H9 (cell line): ENCODE measurements around the gene HERC3. TPM values are rescaled to one million over a fixed set of nuclear protein-coding genes. Genes with fewer than 3 reads are reported as not detected.

ENCODE experiments used
- DNase-seq: peaks from one replicate; pipeline ENCODE4 v3.0.0-alpha.2; 2017
- H2AFZ ChIP-seq: one replicate; pipeline ENCODE4 v1.6.1; 2013; ENCODE audit warnings: mild to moderate bottlenecking, low read length, control low read depth, moderate library complexity
- H2AK5ac ChIP-seq: 2 replicates; pipeline ENCODE4 v1.6.1; 2013; ENCODE audit warnings: low read length, control low read depth, mixed read lengths; ENCODE audit not compliant: insufficient read length
- H2BK120ac ChIP-seq: one replicate; pipeline ENCODE4 v1.6.1; 2013; ENCODE audit warnings: low read depth, mild to moderate bottlenecking, low read length, control low read depth, inconsistent platforms; ENCODE audit not compliant: poor library complexity, severe bottlenecking
- H2BK12ac ChIP-seq: 2 replicates; pipeline ENCODE4 v1.6.1; 2013; ENCODE audit warnings: low read length, control low read depth, mixed read lengths, low read depth; ENCODE audit not compliant: insufficient read length
- H2BK15ac ChIP-seq: 2 replicates; pipeline ENCODE4 v1.6.1; 2013; ENCODE audit warnings: low read depth, low read length, control low read depth
- H2BK20ac ChIP-seq: one replicate; pipeline ENCODE4 v1.6.1; 2013; ENCODE audit warnings: low read depth, mild to moderate bottlenecking, low read length, control low read depth, inconsistent platforms; ENCODE audit not compliant: poor library complexity, severe bottlenecking
- H2BK5ac ChIP-seq: 2 replicates; pipeline ENCODE4 v1.6.1; 2013; ENCODE audit warnings: low read length, control low read depth, mixed read lengths; ENCODE audit not compliant: insufficient read length
- H3K14ac ChIP-seq: 2 replicates; pipeline ENCODE4 v1.6.1; 2013; ENCODE audit warnings: low read length, control low read depth; ENCODE audit not compliant: insufficient read depth
- H3K18ac ChIP-seq: 2 replicates; pipeline ENCODE4 v1.6.1; 2013; ENCODE audit warnings: low read depth, mild to moderate bottlenecking, mixed read lengths, low read length, control low read depth; ENCODE audit not compliant: insufficient read length
- H3K23ac ChIP-seq: 2 replicates; pipeline ENCODE4 v1.6.1; 2013; ENCODE audit warnings: low read length, control low read depth, mixed read lengths, low read depth; ENCODE audit not compliant: insufficient read length
- H3K23me2 ChIP-seq: 2 replicates; pipeline ENCODE4 v1.6.1; 2013; ENCODE audit warnings: low read depth, mild to moderate bottlenecking, mixed read lengths, low read length, control low read depth; ENCODE audit not compliant: insufficient read length, poor library complexity, severe bottlenecking
- H3K27ac ChIP-seq: 2 replicates; pipeline ENCODE4 v1.5.1; 2013; ENCODE audit warnings: low read length, control low read depth, mixed read lengths, low read depth; ENCODE audit not compliant: insufficient read length
- H3K27me3 ChIP-seq: 2 replicates; pipeline ENCODE4 v1.6.1; 2013; ENCODE audit warnings: low read length, control low read depth, inconsistent platforms; ENCODE audit not compliant: insufficient read depth
- H3K4ac ChIP-seq: 2 replicates; pipeline ENCODE4 v1.6.1; 2013; ENCODE audit warnings: low read depth, mild to moderate bottlenecking, control low read depth, inconsistent platforms, low read length, moderate library complexity
- H3K4me1 ChIP-seq: 2 replicates; pipeline ENCODE4 v1.6.1; 2013; ENCODE audit warnings: low read length, control low read depth, inconsistent platforms; ENCODE audit not compliant: insufficient read depth
- H3K4me2 ChIP-seq: 2 replicates; pipeline ENCODE4 v1.6.1; 2013; ENCODE audit warnings: low read length, control low read depth, mixed read lengths; ENCODE audit not compliant: insufficient read length, insufficient read depth
- H3K56ac ChIP-seq: 2 replicates; pipeline ENCODE4 v1.6.1; 2013; ENCODE audit warnings: low read depth, mild to moderate bottlenecking, mixed read lengths, low read length, control low read depth; ENCODE audit not compliant: insufficient read length
- H3K79me1 ChIP-seq: 2 replicates; pipeline ENCODE4 v1.6.1; 2013; ENCODE audit warnings: low read depth, mild to moderate bottlenecking, moderate library complexity, low read length, control low read depth, inconsistent platforms; ENCODE audit not compliant: insufficient read depth, poor library complexity, severe bottlenecking
- H3K79me2 ChIP-seq: 2 replicates; pipeline ENCODE4 v1.6.1; 2013; ENCODE audit warnings: low read length, control low read depth, inconsistent platforms; ENCODE audit not compliant: insufficient read depth
- H3K9ac ChIP-seq: 2 replicates; pipeline ENCODE4 v1.6.1; 2013; ENCODE audit warnings: low read length, control low read depth, mixed read lengths; ENCODE audit not compliant: insufficient read length; ENCODE audit errors: extremely low read depth
- H3K9me3 ChIP-seq: one replicate; pipeline ENCODE4 v1.6.1; 2013; ENCODE audit warnings: low read depth, low read length, inconsistent platforms; ENCODE audit not compliant: control insufficient read depth
- H3T11ph ChIP-seq: one replicate; pipeline ENCODE4 v1.6.1; 2013; ENCODE audit warnings: mild to moderate bottlenecking, low read length, control low read depth, inconsistent platforms
- H4K20me1 ChIP-seq: one replicate; pipeline ENCODE4 v1.6.1; 2013; ENCODE audit not compliant: control insufficient read depth, insufficient read length, insufficient read depth
- H4K5ac ChIP-seq: 2 replicates; pipeline ENCODE4 v1.6.1; 2013; ENCODE audit warnings: low read depth, mild to moderate bottlenecking, mixed read lengths, low read length, control low read depth; ENCODE audit not compliant: insufficient read length
- H4K8ac ChIP-seq: replicated peaks from 2 replicates; pipeline ENCODE4 v1.6.1; 2013; ENCODE audit warnings: low read length, control low read depth, mixed read lengths, low read depth; ENCODE audit not compliant: insufficient read length
- H4K91ac ChIP-seq: 2 replicates; pipeline ENCODE4 v1.6.1; 2013; ENCODE audit warnings: low read depth, mild to moderate bottlenecking, moderate library complexity, mixed read lengths, low read length, control low read depth; ENCODE audit not compliant: insufficient read length
- H3K27ac Mint-ChIP-seq, 3 experiments: 2 replicates in 2 of 3; 3 replicates in 1 of 3; pipeline ENCODE4 v1.8.0; 2020 to 2021; ENCODE audit warnings: mixed read lengths in 3 of 3, mild to moderate bottlenecking in 1 of 3, moderate library complexity in 1 of 3
- H3K27me3 Mint-ChIP-seq: 2 replicates; pipeline ENCODE4 v1.8.0; 2021; ENCODE audit warnings: low read depth, mild to moderate bottlenecking, moderate library complexity, mixed read lengths
- H3K36me3 Mint-ChIP-seq, 3 experiments: 2 replicates in 2 of 3; 3 replicates in 1 of 3; pipeline ENCODE4 v1.8.0; 2020 to 2021; ENCODE audit warnings: low read depth in 3 of 3, mixed read lengths in 3 of 3; ENCODE audit not compliant: insufficient read depth in 1 of 3
- H3K4me1 Mint-ChIP-seq, 2 experiments: 2 replicates each; pipeline ENCODE4 v1.8.0; 2020; ENCODE audit warnings: mixed read lengths in 2 of 2
- H3K4me3 Mint-ChIP-seq, 2 experiments: 2 replicates in 1 of 2; 3 replicates in 1 of 2; pipeline ENCODE4 v1.8.0; 2020 to 2021; ENCODE audit warnings: mild to moderate bottlenecking in 2 of 2, mixed read lengths in 2 of 2, moderate library complexity in 1 of 2
- H3K9me3 Mint-ChIP-seq, 2 experiments: 2 replicates in 1 of 2; 3 replicates in 1 of 2; pipeline ENCODE4 v1.8.0; 2020; ENCODE audit warnings: mild to moderate bottlenecking in 2 of 2, mixed read lengths in 2 of 2, moderate library complexity in 1 of 2
- WGBS: extraction: QIAGEN DNeasy Blood & Tissue Kit; methylation state at CpG from one replicate; pipeline ENCODE4 v1.1.7; 2013; ENCODE audit warnings: missing lambda C conversion rate, low lambda C conversion rate, mixed read lengths; ENCODE audit not compliant: insufficient read length; ENCODE audit errors: extremely low coverage; 5-methylcytosine and 5-hydroxymethylcytosine counted together
- total RNA-seq: library from RNA; stranded (reverse); gene quantifications from 2 replicates; pipeline ENCODE4 v1.2.1, GENCODE V29; 2021
- TF ChIP-seq, protein P1 (sequence below): fragments of 200-600 bp; sonication (generic); conservative IDR thresholded peaks from 3 replicates; pipeline ENCODE4 v1.8.0; 2021; ENCODE audit warnings: antibody characterized with exemption, mild to moderate bottlenecking

HERC3 gene
- total RNA-seq, 1 experiment from 2014 or later: 2.9 TPM

DNA sequence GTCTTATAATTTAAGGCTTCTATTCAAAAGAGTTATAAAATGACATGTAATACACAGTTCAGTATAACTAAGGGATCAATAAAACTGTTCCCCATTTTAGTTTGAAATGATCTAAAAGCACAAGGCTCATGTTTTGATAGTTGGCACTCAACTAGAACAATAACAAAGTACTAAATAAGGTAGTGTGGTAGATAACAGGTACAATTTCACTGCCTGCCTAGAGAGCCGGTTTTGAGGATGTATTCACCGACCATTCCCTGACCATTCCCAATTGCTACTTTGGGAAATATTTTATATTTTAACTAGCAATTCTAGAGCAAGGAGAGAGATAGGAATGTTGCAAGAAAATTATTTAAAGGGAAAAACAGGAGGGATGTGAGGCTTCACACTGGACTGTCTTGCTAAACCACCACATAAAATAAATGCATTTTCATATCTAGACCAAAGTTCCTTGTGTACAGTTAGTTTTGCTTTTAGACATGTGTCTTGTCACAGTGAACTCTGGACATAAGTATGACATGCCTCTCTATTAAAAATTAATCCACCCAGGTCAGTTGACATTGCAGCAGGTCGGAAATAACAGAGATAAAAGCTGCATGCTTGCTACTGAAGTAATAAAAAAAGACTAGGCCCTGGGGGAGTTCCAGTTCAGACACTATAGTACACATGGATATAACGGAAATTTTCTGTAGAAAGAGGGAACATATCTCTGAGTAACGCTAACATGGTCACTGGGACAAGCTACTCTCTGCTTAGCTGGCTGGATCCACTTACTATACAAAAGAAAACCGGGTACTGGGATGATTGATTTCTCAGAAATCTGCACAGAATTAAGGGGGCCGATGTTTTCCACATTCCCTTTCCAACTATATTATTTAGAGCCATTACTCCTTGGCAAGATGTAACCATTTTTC, 161.6 kb downstream of the HERC3 start:
- Histone ChIP-seq H3K56ac (no peak overlapping the region), H3K18ac (no peak overlapping the region), H3K23ac (no peak overlapping the region), H2AK5ac (no peak overlapping the region), H3K23me2 (no peaks in the 10 kb centered on the region), H4K8ac (no peak overlapping the region), H3K27me3 (no peaks in the 10 kb centered on the region), H2BK15ac (no peak overlapping the region), H3K4me2 (no peak overlapping the region), H3K79me1 (no peaks in the 10 kb centered on the region), H2BK5ac (no peak overlapping the region), H3T11ph (no peak overlapping the region), H3K79me2 (no peaks in the 10 kb centered on the region), H3K4ac (no peak overlapping the region), H4K20me1 (no peaks in the 10 kb centered on the region), H2BK12ac (no peak overlapping the region), H3K14ac (no peak overlapping the region), H3K9me3 (no peaks in the 10 kb centered on the region), H2BK20ac (no peak overlapping the region), H2AFZ (no peak overlapping the region), H3K4me1 (no peaks in the 10 kb centered on the region), H4K91ac (no peak overlapping the region), H3K27ac (no peak overlapping the region), H3K9ac (no peak overlapping the region), H2BK120ac (no peak overlapping the region), H4K5ac (no peak overlapping the region)
- H3K4me3 Mint-ChIP-seq: no peak overlapping the region
- H3K4me1 Mint-ChIP-seq: peaks cover 13 to 14% of the 10 kb centered on the region in 2 experiments
- H3K36me3 Mint-ChIP-seq: peaks cover 9 to 17% (median 14%) of the 10 kb centered on the region in 3 experiments; a peak in 6 of 7 replicates
- no CpG with 5 or more reads among the region's 7 CpGs for WGBS
- no peak for DNase-seq
- no peak overlapping the region for H3K27ac Mint-ChIP-seq
- H3K27me3 Mint-ChIP-seq: no peaks in the 10 kb centered on the region
- no peaks in the 10 kb centered on the region for H3K9me3 Mint-ChIP-seq
- TF ChIP-seq, protein P1, sequence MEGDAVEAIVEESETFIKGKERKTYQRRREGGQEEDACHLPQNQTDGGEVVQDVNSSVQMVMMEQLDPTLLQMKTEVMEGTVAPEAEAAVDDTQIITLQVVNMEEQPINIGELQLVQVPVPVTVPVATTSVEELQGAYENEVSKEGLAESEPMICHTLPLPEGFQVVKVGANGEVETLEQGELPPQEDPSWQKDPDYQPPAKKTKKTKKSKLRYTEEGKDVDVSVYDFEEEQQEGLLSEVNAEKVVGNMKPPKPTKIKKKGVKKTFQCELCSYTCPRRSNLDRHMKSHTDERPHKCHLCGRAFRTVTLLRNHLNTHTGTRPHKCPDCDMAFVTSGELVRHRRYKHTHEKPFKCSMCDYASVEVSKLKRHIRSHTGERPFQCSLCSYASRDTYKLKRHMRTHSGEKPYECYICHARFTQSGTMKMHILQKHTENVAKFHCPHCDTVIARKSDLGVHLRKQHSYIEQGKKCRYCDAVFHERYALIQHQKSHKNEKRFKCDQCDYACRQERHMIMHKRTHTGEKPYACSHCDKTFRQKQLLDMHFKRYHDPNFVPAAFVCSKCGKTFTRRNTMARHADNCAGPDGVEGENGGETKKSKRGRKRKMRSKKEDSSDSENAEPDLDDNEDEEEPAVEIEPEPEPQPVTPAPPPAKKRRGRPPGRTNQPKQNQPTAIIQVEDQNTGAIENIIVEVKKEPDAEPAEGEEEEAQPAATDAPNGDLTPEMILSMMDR: no peak
